Posterior vena cava (tissue), 2 donors: ENCODE measurements around the gene SEMA3G. TPM values are rescaled to one million over a fixed set of nuclear protein-coding genes. Genes with fewer than 3 reads are reported as not detected.
A peak's percentile ranks its signal among the peaks of the same experiment; 100 is the strongest.

Experiments used
- DNase-seq: peaks from one replicate; pipeline ENCODE4 v3.0.0-alpha.2; 2020; ENCODE audit warnings: low spot score
- intact Hi-C, 2 donors: fragments of 100-400 bp; cut with DNase I; formaldehyde crosslinking; loops; one replicate each; pipeline versions ENCODE4 v1.14.1 to v1.14.2; 2022 to 2023
- total RNA-seq, 2 donors: library from RNA; stranded (reverse); fragmentation: NEBNext Ultra II Directional; extraction: Animal tissue kit (Norgen Biotek cat#: 25700); gene quantifications; one replicate each; pipeline ENCODE4 v1.2.1, GENCODE V29; 2021
- donor health status: DM: yes; HTN: yes; CAD: no.
- donor health status: DM: yes; HTN: yes; CAD: no.

Gene SEMA3G
- total RNA-seq, 2 donors from 2014 or later: 12.4 to 17.7 TPM

DNA sequence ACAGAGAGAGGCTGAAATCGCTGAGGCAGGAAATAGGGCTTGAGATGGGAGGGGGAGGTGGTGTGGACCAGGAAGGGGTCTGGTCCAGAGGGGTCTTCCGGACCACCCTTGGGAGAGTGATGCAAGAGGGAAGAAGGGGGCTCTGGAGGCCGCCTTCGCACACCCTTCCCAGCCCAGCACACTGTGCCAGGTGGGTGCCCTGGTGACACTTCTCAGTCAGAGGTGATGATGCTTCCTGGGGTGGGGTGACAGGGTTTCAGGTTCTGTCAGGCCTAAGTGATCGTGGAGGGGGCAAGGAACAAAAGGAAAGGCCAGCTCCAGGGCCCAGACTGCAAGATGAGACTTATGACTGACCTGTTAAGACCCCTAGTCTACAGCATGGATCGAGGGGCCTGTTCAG, 12.7 kb downstream of the SEMA3G start:
- intact Hi-C loops: no loop called here
- peak; percentile 52 for DNase-seq

DNA sequence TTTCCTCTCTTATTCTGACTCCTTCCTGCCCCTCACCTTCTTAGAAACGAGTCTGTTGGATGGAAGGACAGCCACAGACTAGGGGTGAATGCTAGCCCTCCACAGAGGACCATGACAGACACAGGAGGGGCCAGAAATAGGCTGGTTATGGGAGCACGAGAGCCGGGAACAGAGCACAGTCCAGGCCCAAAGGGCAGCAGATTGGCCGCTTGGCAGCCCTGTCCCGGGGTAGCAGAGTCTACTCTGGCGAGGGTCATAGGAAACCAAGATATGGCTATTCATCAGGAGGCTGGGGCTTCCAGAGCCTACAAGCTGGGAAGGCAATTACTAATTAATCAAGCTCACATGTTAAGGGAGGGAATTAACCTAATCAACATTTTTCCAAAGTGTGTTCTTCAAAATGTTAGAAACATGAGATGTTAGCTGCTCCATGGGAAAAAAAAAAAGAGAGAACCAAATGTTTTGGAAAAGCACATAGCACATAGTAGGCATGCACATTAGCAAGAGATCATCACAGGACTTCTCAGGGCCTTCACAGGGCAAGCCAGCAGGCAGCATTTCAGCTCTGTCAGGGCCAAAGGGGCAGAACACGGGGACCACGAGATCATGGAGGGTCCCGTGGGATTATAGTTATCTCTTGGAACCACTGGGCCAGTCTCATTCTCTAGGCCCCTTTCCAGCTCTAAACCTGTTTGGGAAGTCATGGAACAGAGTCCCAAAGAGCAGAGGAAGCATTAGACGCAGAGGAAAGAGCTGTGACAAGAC, 13.3 kb downstream of the SEMA3G start:
- intact Hi-C loops: no loop called here
- peak; percentile 71 for DNase-seq

DNA sequence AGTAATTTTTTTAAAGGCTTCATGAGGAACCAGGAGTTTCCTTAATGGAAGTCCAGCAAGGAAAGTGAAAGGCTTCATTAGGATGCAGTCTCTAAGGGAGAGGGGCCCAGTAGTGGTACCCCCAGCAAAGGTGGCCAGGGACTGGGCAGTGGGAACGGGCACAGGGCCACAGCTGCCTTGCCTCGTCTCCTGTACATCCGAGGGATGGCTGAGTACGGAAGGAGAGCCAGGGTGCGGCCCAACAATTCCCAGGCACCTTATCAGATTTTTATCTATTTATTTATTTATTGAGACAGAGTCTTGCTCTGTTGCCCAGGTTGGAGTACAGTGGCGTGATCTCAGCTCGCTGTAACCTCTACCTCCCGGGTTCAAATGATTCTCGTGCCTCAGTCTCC, 14.5 kb downstream of the SEMA3G start:
- DNase-seq: no peak
- intact Hi-C loops: no loop called here

DNA sequence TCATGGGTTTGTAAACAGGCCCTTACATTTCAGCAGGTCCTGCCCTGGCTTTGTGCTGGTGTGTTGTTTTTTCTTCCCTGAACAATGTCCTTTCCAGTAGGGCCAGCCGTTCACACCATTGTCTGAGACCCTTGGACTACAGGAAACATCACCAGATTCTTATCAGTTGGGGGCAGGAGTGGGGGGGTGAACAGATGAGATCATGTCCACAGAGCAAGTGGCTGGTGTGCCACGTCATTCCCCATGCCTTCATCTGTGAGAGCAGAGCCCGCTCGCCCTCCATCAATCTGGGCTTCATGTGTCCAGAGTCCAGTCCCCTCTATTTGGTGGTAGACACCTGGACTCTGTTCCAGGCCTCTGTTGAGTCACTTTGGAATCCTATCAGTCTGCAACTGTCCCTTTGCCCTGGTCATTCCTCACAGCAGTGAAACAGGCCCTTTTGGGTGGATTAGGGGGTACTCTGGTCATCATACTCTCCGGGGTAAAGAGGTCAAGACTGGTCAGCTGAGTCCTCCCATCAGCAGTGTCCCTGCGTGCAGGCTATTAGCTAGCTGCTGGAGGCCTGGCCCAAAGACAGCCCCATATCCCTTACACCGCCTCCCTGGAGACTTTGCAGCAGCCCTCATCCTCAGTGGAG, 15.0 kb downstream of the SEMA3G start:
- intact Hi-C loops: loop anchor here (1.0 to 2.0 kb wide), 2 partner anchors 15 to 17 kb away; partner anchors contain the start of gene SEMA3G (in 1 of the 2)

DNA sequence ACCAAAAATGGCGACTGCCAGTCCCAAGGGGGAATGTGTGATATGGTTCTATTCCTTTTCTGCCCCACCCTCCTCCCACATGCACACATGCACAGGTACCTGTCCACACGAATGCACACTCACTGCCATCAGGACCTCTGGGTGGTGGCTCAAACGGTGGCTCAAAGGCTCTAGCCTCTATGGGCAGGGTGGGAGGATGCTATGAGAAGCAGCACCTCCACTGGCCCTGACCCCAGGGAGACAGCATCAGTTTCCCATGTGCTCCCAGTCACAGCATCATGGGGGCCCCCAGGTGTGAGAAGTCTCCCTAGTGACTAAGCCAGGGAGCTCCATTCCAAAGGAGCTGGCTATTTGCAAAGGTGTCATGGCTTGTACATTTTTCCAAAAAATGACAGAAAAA, 15.9 kb downstream of the SEMA3G start:
- intact Hi-C loops: loop anchor here (1.0 to 2.0 kb wide), 2 partner anchors 16 to 18 kb away; partner anchors contain the start of gene SEMA3G (in 1 of the 2)
- no peak for DNase-seq

More for the DNA sequence above, 15.0 kb downstream of the SEMA3G start:
- no peak for DNase-seq

DNA sequence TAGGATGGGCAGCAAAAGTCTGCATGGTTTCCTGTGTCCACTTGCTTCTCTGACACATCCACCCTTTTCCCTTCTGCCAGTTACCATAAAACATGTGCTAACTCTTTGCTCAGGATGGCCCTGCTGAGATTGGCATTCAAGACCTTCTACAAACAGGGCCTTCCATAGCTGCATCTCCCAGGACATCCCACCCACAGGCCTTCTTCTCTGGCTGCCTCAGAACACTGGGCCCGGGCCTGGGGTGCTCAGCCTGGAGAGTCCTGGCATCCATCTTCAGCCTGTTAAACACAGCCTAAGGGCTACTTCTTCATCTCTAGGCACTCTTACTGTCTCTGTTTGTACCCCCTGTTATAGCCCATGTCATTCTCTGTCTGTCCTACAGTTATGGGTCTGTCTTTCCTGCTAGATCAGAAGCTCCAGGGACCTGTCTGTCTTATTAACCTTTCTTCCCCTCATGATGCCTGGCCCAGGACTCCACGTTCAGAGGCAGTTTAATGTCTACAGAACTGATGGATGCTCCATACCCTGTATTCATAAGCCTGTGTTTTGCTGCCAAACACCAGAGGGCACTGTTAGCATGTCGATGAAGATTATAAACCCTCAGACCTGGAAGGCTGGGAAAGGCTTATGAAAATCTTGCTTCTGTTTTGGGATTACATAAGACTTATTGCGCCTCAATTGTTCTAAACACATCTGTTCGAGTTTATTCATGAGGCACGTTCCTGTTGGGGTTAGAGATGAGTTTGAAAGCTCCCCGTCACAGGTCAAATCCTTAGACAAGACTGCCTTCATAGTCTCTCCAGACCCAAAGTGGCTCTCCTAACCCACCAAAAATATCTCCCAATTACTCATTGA, 16.5 kb downstream of the SEMA3G start:
- intact Hi-C loops: loop anchor here (1.0 to 2.0 kb wide), 2 partner anchors 16 to 19 kb away; partner anchors contain the start of gene SEMA3G (in 1 of the 2)
- DNase-seq: peak; percentile 74

DNA sequence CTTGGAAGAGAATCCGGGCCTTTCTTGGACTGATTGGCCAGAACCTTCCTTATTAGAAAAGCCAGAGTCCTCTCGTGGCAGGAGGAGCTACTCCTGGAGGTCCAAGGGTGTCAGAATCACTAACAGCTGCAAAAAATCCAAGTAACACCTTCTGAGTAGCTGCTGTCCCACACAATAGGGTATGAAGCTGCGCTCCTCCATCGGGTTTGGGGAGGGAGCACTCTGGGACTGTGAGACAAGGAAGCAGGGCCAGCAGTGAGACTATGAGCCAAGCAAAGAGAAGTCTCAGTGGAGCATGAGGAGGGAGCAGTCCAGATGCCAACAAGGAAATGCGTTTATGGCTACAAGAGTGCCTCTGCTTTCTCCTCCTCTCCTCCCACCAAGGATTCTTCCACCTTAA, 21.7 kb downstream of the SEMA3G start:
- intact Hi-C loops: no loop called here
- DNase-seq: peak; percentile 66

DNA sequence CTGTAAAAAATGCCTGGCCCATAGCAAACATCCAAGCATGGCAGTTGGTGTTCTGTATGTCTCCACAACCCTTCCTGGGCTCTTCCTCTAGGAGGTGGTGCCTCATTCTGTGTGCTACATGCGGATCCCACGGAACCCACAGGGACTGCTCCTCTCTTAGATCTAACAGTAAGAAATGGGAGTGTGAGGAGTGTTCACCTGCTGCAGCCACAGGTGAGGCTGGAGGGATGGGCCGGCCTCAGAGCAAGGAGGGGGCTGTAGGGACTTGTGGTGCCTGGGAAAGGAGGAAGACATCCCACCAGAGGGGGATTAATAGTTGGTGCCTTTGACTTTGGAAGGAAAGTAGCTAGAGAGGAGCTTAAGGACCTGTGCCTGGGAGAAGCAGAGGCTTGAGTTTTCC, 22.2 kb downstream of the SEMA3G start:
- DNase-seq: peak; percentile 64
- intact Hi-C loops: no loop called here

DNA sequence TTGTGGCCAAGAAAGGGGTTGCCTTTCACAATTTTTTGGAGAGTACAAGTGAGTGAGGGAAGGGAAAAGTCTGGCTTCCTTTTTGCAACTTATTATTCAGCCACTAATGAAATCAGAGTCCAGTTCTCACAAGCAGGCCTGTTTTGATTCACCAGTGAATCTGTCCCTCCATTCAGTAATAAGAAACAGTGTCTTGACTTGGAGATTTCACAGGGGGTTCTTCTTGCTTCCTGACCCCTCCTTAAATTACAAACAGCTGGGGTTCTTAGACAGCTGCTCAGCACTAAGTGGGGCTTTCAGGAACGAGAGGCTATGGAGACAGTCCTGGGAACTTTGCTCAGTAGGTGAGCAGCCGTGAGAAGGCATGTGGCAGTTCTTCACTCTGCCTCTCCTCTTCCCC, 24.5 kb downstream of the SEMA3G start:
- intact Hi-C loops: no loop called here
- DNase-seq: no peak

DNA sequence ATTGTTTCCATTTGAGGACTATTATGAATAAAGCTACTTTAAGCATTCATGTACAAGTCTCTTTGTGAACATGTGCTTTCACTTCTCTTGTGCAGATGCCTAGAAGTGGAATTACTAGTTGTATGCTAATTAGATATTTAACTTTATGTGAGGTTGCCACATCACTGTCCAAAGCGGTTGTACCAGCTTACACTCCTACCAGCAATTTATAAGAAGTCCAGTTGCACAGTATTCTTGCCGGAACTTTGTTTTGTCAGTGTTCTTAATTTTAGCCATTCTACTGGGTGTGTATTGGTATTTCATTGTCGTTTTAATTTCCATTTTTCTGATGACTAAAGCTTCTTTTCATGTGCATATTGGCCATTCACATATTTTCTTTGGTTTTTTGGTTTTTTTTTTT, 29.1 kb downstream of the SEMA3G start:
- intact Hi-C loops: no loop called here
- no peak for DNase-seq

DNA sequence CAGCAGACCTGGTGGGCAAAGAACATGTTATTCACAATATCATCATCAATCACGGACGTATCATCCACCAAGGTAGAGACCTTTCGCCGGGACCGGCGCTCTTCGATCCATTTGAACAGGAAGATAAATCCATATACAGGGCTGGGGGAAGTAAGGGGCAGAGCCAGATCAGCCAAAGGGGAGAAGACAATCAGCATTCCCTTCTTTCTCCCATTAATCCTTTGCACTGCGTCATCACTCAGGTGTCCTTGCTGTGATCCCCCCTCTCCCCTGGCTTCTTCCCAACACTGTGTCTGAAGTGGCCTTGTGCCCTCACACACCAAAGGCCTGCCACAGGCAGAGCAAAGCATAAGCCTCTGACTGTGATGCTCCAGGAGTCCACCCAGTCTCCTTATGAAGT, 36.4 kb downstream of the SEMA3G start:
- peak; percentile 60 for DNase-seq
- intact Hi-C loops: no loop called here

DNA sequence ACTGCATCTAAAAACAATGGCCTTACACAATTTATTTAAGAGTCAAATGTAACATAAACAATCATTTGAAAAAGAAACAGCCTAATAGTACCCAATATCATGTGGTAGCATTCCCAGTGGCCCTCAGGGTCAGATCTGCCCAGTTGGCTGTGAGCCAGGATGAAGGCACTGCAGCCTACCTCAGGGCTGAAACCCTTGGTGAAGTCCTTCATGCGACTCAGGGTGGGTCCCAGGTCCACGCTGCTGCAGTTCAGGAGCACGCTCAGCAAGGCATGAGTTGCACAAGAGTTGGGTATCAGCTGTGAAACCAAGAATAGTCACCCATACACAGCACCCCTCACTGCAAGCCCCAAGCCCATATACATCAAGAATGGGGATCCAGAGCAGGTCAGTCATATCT, 37.1 kb downstream of the SEMA3G start:
- DNase-seq: peak; percentile 68
- intact Hi-C loops: no loop called here

DNA sequence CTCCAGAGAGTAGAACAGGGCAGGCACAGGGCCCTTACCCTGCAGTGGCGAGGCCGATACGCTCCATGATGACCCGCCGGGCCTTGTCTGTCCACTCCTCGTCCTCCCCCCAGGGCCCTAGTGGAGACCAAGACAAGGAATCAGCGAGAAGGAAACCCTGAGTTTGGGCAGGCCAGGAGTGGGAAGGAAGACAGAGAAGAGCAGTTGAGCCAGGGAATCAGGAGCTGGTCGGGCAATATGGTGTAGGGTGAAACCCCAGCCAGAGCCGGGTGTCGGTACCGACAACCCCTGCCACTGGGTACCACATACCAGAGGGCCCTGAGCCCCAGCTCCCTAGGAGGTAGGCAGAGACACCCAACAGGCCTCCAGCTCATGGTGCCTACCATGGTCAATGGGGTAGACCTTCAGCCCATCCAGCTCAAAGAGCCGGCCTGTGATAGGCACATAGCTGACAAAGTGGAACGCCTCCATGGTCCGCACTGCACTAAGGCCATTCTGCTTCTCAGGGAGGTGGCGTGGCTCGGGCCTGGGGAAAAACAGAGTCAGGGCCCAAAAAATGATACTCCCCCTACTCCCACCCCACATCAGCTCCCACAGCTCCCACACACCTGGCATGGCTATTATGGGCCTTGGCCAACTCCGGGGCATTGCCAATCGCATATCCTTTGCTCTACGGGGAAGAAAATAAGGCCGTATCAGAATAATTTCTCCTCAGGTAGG, 38.0 kb downstream of the SEMA3G start:
- DNase-seq: peak; percentile 69
- intact Hi-C loops: no loop called here

DNA sequence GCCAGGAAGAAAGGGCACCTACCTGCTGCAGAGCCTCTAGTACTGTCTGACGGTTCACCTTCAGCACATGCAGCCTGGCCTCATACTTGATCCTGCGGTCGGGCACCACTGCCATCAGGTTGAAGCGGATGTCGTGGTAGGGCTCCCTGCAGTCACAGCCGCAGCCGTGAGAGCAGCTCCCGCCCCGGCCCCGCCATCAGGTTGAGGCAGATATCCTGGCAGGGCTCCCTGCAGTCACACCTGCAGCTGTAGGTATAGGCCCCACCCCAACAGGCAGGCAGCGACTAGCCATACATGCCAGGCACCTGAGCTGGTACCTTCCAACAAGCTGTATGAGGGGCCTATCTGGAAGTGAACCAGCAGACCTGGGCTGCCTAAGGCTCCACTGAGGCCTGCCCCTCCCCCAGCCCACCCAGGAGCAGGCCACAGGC, 38.7 kb downstream of the SEMA3G start:
- DNase-seq: peak; percentile 78
- intact Hi-C loops: no loop called here

DNA sequence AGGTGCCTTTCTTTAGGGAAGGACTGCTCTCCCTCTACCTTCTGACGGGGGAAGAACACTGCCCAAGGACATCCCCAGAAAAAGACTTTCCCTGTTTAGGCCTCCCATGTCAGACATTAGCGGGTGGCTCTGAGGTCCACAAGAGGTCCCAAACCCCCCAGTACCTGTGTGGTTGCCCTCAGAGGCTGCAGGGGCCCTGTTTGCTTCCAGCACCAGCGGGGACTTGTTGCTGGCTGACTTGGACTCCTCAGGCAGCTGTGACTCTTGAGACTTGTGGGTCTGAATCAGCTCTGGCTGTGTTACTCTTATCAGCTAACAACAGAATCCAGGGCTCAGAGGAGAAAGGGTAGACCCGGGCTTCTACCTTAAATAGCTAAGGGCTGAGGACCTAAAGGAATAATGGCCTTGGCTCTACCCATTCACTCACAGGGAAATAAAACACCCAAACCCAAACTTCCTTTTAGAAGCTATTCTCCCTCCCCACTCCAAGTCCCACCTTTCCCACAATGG, 39.2 kb downstream of the SEMA3G start:
- intact Hi-C loops: no loop called here
- peak; percentile 66 for DNase-seq

DNA sequence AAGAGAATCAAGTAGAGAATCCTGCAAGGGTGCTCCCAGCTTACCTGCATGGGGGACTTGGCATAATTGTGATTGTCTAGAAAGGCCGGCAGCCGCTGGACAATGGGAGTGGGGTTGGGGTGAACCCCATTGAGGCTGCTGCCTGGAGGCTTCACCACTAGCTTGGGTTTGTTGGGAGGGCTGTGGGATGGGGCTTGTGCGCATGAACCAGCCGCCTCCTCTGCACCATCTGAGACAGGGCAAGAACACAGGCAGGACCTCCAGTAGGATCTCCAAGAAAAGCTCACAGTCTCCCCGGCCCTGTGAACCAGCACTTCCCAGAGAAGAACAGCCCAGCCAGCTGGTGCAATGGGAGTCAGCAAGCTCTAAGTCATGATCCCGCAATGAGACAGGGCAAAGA, 39.8 kb downstream of the SEMA3G start:
- intact Hi-C loops: no loop called here
- peak; percentile 77 for DNase-seq

DNA sequence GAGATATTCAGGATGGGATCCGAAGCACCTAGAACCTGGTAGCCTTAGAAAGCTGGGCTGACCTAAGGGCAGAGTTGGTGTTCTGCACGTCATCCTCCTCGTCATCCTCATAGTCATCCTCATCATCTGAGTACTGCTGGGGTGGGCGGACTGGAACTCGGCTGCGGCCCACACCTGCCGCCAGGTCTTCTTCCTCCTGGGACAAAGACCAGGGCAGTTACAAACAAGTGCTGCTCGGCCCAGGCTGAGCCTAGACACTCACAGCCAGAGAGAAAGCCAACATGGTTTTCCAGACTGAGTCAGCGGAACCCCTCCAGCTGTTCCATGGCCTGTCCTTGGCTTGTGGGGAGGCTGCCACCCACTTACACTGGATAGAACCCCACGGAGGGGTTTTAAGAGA, 40.5 kb downstream of the SEMA3G start:
- DNase-seq: peak; percentile 43
- intact Hi-C loops: no loop called here

DNA sequence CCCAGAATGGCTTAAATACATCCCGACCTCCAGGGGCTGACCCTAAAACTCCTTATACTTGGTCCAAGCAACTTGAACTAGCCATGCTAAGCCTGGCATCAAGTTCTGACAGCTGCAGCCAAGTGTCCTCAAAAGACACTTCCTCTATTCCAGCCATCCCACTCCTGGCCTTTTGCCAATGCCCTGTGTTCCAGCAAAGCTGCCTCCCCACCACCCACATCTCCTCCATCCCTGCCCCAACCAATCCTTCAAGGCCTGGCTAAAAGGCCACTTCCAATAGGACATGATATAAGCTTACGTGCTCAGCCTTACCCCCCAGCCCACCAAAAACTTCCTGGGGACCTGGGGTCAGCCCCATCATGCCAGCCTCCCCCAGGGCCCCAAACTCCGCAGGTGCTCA, 40.9 kb downstream of the SEMA3G start:
- peak; percentile 46 for DNase-seq
- intact Hi-C loops: no loop called here

DNA sequence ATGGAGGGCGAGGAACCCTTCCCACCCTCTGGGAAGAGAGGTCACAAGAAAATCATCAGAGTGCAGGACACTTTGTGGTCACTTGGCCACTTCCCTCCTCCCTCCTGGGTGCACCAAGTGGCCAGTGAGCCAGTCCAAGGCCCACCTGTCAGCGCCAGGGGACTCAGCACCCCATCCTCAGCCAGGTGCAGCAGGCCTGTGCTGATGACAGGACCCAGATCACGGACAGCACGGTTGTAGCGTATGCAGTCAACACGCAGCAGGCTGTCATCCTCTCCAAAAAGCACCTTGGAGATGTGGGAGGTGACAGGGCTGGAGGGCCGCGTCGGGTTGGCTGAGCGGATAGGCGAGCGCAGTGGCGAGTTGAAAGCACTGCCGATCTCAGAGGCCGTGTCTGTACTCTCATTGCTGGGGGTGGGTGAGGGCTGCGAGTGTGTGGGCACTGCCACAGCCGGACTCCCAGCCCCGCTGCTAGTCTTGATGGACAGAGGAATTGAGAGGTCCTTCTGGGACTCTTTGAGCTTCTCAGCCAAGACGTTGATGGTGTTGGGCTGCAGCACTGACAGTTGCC, 41.5 kb downstream of the SEMA3G start:
- intact Hi-C loops: no loop called here
- DNase-seq: peak; percentile 65
